Neuron (in vitro differentiated cells): ENCODE data around the gene VPS54.
"Not testable (repeated sequence)": the region's sequence is repeated elsewhere in the genome, so short reads cannot be mapped to it uniquely, and the experiment has no call there.

Experiments used
- H2AFZ ChIP-seq: one replicate; pipeline ENCODE4 v1.6.1; 2013; ENCODE audit warnings: low read depth, mild to moderate bottlenecking, inconsistent platforms, low read length, moderate library complexity
- H3K27me3 ChIP-seq: one replicate; pipeline ENCODE4 v1.6.1; 2013; ENCODE audit warnings: low read length; ENCODE audit not compliant: insufficient read depth
- H3K36me3 ChIP-seq: one replicate; pipeline ENCODE4 v1.6.1; 2013; ENCODE audit warnings: low read length; ENCODE audit not compliant: insufficient read depth
- H3K4me1 ChIP-seq: one replicate; pipeline ENCODE4 v1.6.1; 2013; ENCODE audit warnings: low read length; ENCODE audit not compliant: insufficient read depth
- H3K4me3 ChIP-seq: 2 replicates; pipeline ENCODE4 v1.5.1; 2013; ENCODE audit warnings: mild to moderate bottlenecking, low read length, moderate library complexity
- H3K9me3 ChIP-seq: one replicate; pipeline ENCODE4 v1.6.1; 2013; ENCODE audit warnings: low read length

The VPS54 gene

DNA sequence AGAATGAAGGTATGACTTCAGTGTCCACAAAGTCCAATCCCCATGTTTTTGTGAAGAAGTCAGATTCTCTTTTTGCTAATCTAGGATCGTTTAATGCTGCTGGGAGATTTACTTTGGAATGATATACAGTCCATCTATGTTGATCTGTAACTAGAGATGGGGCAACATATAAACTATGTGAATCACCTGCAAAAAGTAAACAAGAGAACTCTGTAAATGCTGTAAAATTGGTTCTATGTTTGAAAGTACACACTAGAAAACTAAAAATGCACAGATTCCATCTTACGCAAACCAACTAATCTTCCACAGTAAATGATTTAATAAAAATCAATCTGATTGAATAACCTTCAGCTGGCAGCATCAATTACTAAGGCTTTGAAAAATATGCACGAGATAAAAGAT is 37.5 kb downstream of the VPS54 start:
- Histone ChIP-seq H2AFZ (no peak overlapping the region), H3K36me3 (peaks cover 49% of the 10 kb centered on the region), H3K4me3 (no peak overlapping the region), H3K27me3 (no peaks in the 10 kb centered on the region), H3K9me3 (peaks cover 2% of the 10 kb centered on the region), H3K4me1 (no peaks in the 10 kb centered on the region)

- peaks cover 6% of the 10 kb centered on the region for H3K9me3 ChIP-seq
- H3K4me3 ChIP-seq = no peak overlapping the region
- no peak overlapping the region for H2AFZ ChIP-seq
- H3K4me1 ChIP-seq = no peaks in the 10 kb centered on the region
- peaks cover 56% of the 10 kb centered on the region for H3K36me3 ChIP-seq
- H3K27me3 ChIP-seq = no peaks in the 10 kb centered on the region
Measured at GRCh38 chr2:63980794-63981193, 38.4 kb downstream of the VPS54 start.

DNA sequence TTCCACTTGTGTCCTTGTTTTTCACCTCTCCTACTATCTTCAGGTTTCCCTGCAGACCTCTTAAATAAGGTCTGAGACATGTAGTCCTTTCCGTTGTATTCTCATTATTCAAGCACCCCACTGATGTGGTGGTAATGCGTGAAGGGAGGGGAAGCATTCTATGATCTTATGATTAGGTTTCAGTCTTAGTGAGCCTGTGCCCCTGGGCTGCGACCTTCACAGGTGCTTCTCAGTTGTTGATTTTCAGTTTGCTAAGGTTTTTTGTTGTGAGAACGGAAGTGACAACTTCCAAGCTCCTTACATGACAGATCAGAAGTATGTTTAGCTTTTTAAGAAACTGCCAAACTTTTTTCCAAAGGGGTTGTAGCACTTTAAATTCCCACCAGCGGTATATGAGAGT is 41.3 kb downstream of the VPS54 start:
- Histone ChIP-seq H3K9me3 (peaks cover 6% of the 10 kb centered on the region), H3K4me1 (no peaks in the 10 kb centered on the region), H3K27me3 (no peaks in the 10 kb centered on the region), H2AFZ (no peak overlapping the region), H3K36me3 (peaks cover 70% of the 10 kb centered on the region), H3K4me3 (no peak overlapping the region)

DNA sequence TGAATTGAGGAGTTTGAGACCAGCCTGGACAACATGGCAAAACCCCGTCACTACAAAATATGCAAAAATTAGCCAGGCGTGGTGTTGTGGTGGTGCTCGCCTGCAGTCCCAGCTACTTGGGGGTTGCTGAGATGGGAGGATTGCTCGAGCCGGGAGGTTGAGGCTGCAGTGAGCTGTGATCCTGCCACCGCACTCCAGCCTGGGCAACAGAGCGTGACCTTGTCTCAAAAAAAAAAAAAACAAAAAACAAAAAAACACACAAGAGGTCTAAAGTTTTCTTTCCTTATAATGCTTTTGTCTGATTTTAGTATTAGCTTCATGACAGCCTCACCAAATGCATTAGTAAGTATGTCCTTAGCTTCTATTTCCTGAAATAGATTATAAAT is 43.1 kb downstream of the VPS54 start:
- Histone ChIP-seq H3K4me1 (no peaks in the 10 kb centered on the region), H3K4me3 (no peak overlapping the region), H3K36me3 (peaks cover 63% of the 10 kb centered on the region), H3K9me3 (peaks cover 6% of the 10 kb centered on the region), H3K27me3 (no peaks in the 10 kb centered on the region), H2AFZ (no peak overlapping the region)

- Histone ChIP-seq H3K9me3 (peaks cover 6% of the 10 kb centered on the region), H3K4me1 (no peaks in the 10 kb centered on the region), H3K36me3 (peaks cover 65% of the 10 kb centered on the region), H3K4me3 (no peak overlapping the region), H3K27me3 (no peaks in the 10 kb centered on the region), H2AFZ (no peak overlapping the region)
Measured at GRCh38 chr2:63975437-63976124, 43.6 kb downstream of the VPS54 start.

DNA sequence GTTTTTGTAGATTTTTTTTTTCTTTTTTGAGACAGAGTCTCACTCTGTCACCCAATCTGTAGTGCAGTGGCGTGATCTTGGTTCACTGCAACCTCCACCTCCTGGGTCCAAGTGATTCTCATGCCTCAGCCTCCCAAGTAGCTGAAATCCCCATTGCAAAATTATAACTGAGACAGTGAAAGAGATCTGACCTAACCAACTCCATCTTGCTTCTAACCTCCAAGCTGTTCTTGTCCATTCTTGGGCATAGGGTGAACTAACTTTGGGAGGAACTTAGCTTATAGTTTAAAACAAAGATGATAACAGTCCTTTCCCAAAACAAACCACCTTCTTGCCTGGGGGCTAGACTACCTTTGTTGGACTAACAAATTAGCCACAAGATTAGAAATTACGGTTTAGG is 44.2 kb downstream of the VPS54 start:
- H3K4me3 ChIP-seq, H3K27me3 ChIP-seq, H3K9me3 ChIP-seq, H2AFZ ChIP-seq, H3K4me1 ChIP-seq: not testable (repeated sequence)
- H3K36me3 ChIP-seq = peaks cover 64% of the 10 kb centered on the region

DNA sequence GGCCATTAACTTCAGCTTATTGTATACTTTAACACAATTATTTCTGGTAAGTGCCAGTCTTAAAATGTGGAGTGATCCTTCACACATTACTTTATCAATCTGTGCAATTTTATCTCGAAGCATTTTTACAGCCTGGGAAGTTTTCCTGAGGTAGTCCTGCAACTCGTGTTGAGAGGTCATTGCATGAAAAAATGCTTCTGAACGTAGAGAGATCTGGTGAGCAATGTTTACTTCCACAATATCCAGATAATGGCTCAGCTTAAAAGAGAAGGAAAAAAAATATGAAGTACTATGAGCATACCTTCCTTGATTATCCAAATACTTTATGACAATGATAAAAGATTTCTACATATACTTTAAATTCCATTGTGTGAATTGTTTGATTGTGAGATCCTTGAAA is 57.0 kb downstream of the VPS54 start:
- H3K36me3 ChIP-seq = peaks cover 40% of the 10 kb centered on the region
- H3K4me1 ChIP-seq = no peaks in the 10 kb centered on the region
- no peaks in the 10 kb centered on the region for H3K27me3 ChIP-seq
- H2AFZ ChIP-seq = no peak overlapping the region
- H3K4me3 ChIP-seq = no peak overlapping the region
- no peaks in the 10 kb centered on the region for H3K9me3 ChIP-seq

DNA sequence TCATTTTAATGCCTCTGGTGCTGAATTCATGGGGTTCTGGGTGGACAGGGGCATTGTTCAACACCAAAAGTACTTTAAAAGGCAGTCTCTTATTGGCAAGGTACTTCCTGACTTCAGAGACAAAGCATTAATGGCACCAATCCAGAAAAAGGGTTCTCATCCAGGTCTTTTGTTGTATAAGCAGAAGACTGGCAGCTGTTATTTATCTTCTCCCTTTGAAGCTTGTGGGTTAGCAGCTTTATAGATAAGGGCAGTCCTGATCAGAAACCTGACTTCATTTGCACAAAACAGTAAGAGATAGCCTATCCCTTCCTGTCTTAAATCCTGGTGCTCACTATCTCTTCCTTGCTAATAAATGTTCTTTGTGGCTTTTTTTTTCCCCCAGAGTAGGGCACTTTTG is 68.8 kb downstream of the VPS54 start:
- H3K4me1 ChIP-seq = no peaks in the 10 kb centered on the region
- no peak overlapping the region for H3K4me3 ChIP-seq
- H3K36me3 ChIP-seq = peaks cover 34% of the 10 kb centered on the region
- H3K27me3 ChIP-seq = no peaks in the 10 kb centered on the region
- H2AFZ ChIP-seq = no peak overlapping the region
- H3K9me3 ChIP-seq = peaks cover 6% of the 10 kb centered on the region

DNA sequence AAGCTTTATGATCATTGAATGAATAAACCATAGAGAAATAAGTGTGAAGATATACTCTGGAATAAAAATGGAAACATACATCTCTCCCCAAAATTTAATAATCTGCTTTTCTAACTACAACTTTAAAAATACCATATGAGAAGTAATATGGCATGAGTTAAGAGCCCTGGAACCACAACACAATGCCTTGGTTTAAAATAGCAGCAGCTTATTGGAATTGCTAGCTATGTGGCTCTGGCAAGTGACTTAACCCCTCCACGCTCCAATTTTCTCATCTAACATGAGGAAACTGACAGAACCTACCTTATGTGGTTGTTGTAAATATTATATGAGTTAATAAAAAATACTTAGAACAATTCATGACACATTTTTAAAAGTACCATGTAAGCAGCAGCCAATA is 76.4 kb downstream of the VPS54 start:
- no peaks in the 10 kb centered on the region for H3K4me1 ChIP-seq
- H3K4me3 ChIP-seq = no peak overlapping the region
- no peak overlapping the region for H2AFZ ChIP-seq
- H3K36me3 ChIP-seq = peaks cover 44% of the 10 kb centered on the region
- H3K27me3 ChIP-seq = no peaks in the 10 kb centered on the region
- H3K9me3 ChIP-seq = no peaks in the 10 kb centered on the region

DNA sequence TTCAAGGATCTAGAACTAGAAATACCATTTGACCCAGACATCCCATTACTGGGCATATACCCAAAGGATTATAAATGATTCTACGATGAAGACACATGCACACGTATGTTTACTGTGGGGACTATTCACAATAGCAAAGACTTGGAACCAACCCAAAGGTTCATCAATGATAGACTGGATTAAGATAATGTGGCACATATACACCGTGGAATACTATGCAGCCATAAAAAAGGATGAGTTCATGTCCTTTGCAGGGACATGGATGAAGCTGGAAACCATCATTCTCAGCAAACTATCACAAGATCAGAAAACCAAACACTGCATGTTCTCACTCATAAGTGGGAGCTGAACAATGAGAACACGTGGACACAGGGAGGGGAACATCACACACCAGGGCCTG is 87.1 kb downstream of the VPS54 start:
- H3K9me3 ChIP-seq, H3K27me3 ChIP-seq, H3K4me3 ChIP-seq, H3K4me1 ChIP-seq, H2AFZ ChIP-seq: not testable (repeated sequence)
- peaks cover 11% of the 10 kb centered on the region for H3K36me3 ChIP-seq

GRCh38 chr2:63926815-63927214 is 92.4 kb downstream of the VPS54 start:
- Histone ChIP-seq H2AFZ (no peak overlapping the region), H3K4me1 (no peaks in the 10 kb centered on the region), H3K4me3 (no peak overlapping the region), H3K9me3 (peaks cover 3% of the 10 kb centered on the region), H3K27me3 (no peaks in the 10 kb centered on the region), H3K36me3 (peaks cover 18% of the 10 kb centered on the region)

DNA sequence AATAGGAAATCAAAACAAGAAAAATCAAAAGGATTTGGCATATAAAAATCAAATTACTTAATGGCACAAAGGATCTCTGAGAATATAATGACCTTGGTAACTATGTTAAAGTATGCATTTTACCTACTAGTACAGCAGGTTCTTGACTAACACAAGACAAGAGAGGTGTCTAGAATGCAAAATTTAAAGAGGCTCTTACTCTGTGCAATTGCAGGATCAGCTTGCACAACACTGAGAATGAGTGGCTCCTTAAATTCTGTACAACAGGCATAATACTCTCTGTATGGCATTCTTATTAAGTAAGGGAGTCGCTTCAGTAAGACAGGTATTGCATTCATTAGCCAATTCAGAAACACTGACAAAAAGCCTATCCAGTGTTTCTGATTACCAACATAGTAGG is 104.9 kb downstream of the VPS54 start:
- no peaks in the 10 kb centered on the region for H3K9me3 ChIP-seq
- no peak overlapping the region for H3K4me3 ChIP-seq
- peaks cover 80% of the 10 kb centered on the region for H3K36me3 ChIP-seq
- H3K27me3 ChIP-seq = no peaks in the 10 kb centered on the region
- H2AFZ ChIP-seq = no peak overlapping the region
- no peaks in the 10 kb centered on the region for H3K4me1 ChIP-seq

DNA sequence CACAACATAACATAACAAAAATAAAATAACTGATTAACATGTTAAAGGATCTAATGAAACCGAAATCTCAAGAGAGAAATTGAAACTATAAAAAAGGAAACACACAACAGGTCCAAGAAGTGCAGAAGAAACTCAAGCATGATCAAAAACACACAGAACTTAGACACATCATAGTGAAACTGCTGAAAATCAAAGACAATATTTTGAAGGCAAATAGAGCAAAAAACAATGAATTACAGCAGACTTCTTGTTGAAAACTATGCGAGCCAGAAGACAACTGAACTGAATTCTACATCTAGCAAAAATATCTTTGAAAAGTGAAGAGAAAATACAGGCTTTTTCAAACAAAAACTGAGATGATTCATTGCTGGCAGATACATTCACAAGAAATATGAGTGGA is 116.2 kb downstream of the VPS54 start:
- peaks cover 11% of the 10 kb centered on the region for H3K9me3 ChIP-seq
- no peak overlapping the region for H2AFZ ChIP-seq
- H3K4me1 ChIP-seq = no peaks in the 10 kb centered on the region
- peaks cover 36% of the 10 kb centered on the region for H3K36me3 ChIP-seq
- no peak overlapping the region for H3K4me3 ChIP-seq
- no peaks in the 10 kb centered on the region for H3K27me3 ChIP-seq

DNA sequence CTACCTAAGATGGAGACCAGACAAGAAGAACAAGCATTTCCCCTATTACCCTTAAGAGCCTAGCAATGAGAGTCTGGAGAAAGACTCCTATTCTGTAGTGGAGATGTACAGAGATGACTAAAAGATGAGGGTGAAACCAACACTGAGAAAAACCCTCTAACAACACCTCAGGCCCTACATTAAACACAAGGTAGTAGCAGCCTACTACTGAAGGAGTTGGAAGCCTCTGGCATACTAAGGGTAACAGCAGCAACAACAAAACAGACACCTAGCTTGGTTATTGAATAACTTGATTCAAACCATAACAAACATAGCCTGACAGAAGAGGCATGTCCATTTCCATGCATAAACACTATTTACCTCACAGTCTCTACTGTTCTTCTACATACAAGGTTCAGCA is 117.1 kb downstream of the VPS54 start:
- no peaks in the 10 kb centered on the region for H3K4me1 ChIP-seq
- no peaks in the 10 kb centered on the region for H3K27me3 ChIP-seq
- H3K9me3 ChIP-seq = peaks cover 11% of the 10 kb centered on the region
- H2AFZ ChIP-seq = no peak overlapping the region
- H3K4me3 ChIP-seq = no peak overlapping the region
- peaks cover 32% of the 10 kb centered on the region for H3K36me3 ChIP-seq
